Subcutaneous adipose tissue (tissue), 4 donors: Measurements from ENCODE around the gene GPC6. TPM values are rescaled to one million over a fixed set of nuclear protein-coding genes. Genes with fewer than 3 reads are reported as not detected.

Source experiments
- total RNA-seq, 4 donors: library from RNA; depleted of rRNA; stranded (reverse); fragments of >200 nt; gene quantifications; one replicate each; pipeline ENCODE4 v1.1.0, GENCODE V29; 2016
- TF ChIP-seq, protein P1 (sequence below): fragments of 450-650 bp; IDR thresholded peaks from one replicate; pipeline ENCODE4 v1.5.1; 2016; ENCODE audit warnings: low read depth, mild to moderate bottlenecking, control low read depth, antibody characterized with exemption, moderate library complexity

The GPC6 gene
- total RNA-seq, 4 donors from 2014 or later = 16.2 to 30.6 (median 26.9) TPM

DNA sequence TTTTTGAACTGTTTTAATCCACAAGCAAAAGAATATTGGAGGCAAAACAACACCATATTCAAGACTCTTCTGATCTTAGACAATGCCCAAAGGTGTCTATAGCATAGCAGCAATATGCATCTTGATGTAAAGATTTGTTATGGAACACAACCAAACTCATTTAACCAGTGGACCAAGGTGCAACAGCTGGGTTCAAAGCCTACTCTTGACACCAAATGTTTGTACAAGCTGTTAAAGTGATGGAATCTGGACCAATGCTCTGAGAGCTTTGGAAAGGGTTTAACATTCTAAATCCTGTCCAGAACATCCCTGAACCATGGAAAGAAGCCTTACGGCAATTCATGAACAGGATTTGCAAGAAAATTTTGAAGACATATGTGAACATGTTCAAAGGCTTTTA lies 520.0 kb downstream of the GPC6 start:
- TF ChIP-seq, protein P1, sequence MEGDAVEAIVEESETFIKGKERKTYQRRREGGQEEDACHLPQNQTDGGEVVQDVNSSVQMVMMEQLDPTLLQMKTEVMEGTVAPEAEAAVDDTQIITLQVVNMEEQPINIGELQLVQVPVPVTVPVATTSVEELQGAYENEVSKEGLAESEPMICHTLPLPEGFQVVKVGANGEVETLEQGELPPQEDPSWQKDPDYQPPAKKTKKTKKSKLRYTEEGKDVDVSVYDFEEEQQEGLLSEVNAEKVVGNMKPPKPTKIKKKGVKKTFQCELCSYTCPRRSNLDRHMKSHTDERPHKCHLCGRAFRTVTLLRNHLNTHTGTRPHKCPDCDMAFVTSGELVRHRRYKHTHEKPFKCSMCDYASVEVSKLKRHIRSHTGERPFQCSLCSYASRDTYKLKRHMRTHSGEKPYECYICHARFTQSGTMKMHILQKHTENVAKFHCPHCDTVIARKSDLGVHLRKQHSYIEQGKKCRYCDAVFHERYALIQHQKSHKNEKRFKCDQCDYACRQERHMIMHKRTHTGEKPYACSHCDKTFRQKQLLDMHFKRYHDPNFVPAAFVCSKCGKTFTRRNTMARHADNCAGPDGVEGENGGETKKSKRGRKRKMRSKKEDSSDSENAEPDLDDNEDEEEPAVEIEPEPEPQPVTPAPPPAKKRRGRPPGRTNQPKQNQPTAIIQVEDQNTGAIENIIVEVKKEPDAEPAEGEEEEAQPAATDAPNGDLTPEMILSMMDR = no peak

GRCh38 chr13:93750676-93751075 lies 524.1 kb downstream of the GPC6 start:
- TF ChIP-seq, protein P1 = no peak

- TF ChIP-seq, protein P1 = no peak
Measured at GRCh38 chr13:93751117-93751516, 524.5 kb downstream of the GPC6 start.

DNA sequence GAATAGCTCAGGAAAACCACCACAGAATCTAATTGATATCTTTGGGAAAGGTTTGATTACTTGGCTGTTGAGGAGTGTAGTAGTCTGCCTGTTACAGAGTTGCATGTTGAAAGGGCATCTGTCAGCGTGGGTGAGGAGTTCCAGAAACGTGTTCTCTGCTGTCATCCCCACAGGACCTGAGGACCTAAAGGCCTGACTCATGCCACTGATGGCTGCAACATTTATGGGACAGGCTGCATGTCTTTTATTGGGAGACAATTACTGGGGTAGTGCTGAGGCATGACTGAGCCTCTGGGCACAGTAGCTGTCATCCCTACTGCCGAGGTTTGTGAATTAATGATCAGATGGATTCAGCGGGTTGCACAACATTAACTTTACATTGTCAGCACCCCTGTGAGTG lies 525.9 kb downstream of the GPC6 start:
- TF ChIP-seq, protein P1 = no peak

DNA sequence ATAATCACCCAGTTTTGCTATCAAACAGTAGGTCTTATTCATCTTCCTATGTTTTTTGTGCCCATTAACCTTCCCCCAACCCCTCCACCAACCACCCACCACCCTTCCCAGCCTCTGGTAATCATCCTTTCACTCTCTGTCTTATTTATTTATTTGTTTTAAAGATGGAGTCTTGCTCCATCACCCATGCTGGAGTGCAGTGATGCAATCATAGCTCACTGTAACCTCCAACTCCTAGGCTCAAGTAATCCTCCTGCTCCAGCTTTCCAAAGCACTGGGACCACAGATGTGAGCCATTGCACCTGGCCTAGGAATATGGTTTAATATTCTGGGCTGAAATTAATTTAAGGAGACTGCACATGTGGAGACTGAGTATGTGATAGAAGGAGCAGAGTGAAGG lies 527.0 kb downstream of the GPC6 start:
- TF ChIP-seq, protein P1 = no peak

- TF ChIP-seq, protein P1 = no peak
Measured at GRCh38 chr13:93755341-93755740, 528.7 kb downstream of the GPC6 start.

DNA sequence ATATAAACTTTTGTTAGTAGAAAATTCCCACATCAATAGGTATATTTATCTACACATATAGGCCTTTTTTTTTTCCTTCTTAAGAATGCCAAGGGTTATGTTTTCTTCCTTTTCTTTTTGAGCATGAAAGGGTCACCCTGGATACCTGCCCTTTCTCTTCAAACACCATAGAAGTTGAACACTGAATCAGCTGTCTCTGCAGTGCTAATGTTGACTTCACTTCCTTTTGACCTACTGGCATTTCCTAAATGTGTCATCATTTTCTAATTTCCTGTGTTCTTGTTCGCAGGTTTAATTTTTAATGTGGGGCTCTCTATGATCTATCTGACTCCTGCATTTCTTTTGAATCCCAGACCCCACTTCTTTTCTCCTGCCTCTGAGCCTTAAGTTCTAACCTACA lies 532.0 kb downstream of the GPC6 start:
- TF ChIP-seq, protein P1 = no peak
